Progenitor cell of endocrine pancreas (in vitro differentiated cells): ENCODE data around the gene STX5. TPM values are rescaled to one million over a fixed set of nuclear protein-coding genes. Genes with fewer than 3 reads are reported as not detected.
A peak's percentile ranks its signal among the peaks of the same experiment; 100 is the strongest.

Experiments used
- DNase-seq: peaks from one replicate; pipeline ENCODE4 v3.0.0; 2021; ENCODE audit warnings: low spot score; ENCODE audit not compliant: unreplicated experiment
- H3K27ac Mint-ChIP-seq: 2 replicates; pipeline ENCODE4 v1.8.0; 2021; ENCODE audit warnings: mild to moderate bottlenecking, moderate library complexity, mixed read lengths
- H3K27me3 Mint-ChIP-seq: 2 replicates; pipeline ENCODE4 v1.8.0; 2021; ENCODE audit warnings: mixed read lengths
- H3K36me3 Mint-ChIP-seq: 2 replicates; pipeline ENCODE4 v1.8.0; 2022; ENCODE audit warnings: mixed read lengths; ENCODE audit not compliant: insufficient read depth
- H3K4me1 Mint-ChIP-seq: 2 replicates; pipeline ENCODE4 v1.8.0; 2021; ENCODE audit warnings: low read depth, mixed read lengths
- H3K4me3 Mint-ChIP-seq: 2 replicates; pipeline ENCODE4 v1.8.0; 2021; ENCODE audit warnings: low read depth, mild to moderate bottlenecking, moderate library complexity, mixed read lengths
- H3K9me3 Mint-ChIP-seq: 2 replicates; pipeline ENCODE4 v1.8.0; 2021; ENCODE audit warnings: low read depth, mixed read lengths
- total RNA-seq: library from RNA; stranded (reverse); gene quantifications from 2 replicates; pipeline ENCODE4 v1.2.1, GENCODE V29; 2021
- TF ChIP-seq, protein P1 (sequence below): fragments of 200-600 bp; sonication (generic); IDR thresholded peaks from one replicate; pipeline ENCODE4 v1.5.0; 2021; ENCODE audit warnings: antibody characterized with exemption, mild to moderate bottlenecking; ENCODE audit not compliant: unreplicated experiment

Gene STX5
- total RNA-seq, 1 donor from 2014 or later: 45.3 TPM

DNA sequence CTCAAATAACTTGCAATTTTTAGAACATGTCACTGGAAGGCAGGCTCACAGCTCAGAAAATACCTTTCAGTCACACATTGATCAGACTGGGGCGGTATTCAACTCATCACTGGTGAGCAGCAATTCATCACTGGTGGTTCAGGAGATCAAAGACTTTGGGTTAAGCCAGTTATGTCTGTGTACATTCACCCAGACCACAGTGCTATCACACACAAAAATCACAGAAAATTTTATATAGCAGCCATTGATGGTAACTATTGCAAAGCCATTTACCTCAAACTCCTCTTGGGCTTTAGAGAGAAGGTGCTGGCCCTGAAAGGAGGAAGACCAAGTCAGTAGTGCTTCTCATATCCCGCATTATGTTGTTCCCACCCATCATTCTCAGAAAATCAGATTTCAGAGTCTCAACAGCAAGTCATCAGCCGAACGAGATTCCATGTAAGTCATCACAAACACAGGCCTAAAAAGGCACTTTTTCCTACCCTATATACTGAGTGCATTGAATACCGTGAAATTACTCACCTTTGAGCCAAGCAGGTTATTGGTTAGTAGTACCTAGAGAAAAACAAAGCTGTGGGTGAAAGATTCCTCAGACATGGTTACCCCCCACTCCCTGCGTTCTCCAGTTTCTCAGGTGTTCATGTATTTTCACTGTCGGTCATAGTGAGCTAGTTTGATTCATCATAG lies 21.6 kb upstream of the STX5 start:
- H3K9me3 Mint-ChIP-seq: no peaks in the 10 kb centered on the region
- peak overlapping the region; percentile 99 for H3K27ac Mint-ChIP-seq
- peaks cover 28% of the 10 kb centered on the region for H3K36me3 Mint-ChIP-seq
- H3K27me3 Mint-ChIP-seq: no peaks in the 10 kb centered on the region
- H3K4me3 Mint-ChIP-seq: peak overlapping the region; percentile 98
- H3K4me1 Mint-ChIP-seq: peaks cover 37% of the 10 kb centered on the region
- no peak for DNase-seq
- TF ChIP-seq, protein P1, sequence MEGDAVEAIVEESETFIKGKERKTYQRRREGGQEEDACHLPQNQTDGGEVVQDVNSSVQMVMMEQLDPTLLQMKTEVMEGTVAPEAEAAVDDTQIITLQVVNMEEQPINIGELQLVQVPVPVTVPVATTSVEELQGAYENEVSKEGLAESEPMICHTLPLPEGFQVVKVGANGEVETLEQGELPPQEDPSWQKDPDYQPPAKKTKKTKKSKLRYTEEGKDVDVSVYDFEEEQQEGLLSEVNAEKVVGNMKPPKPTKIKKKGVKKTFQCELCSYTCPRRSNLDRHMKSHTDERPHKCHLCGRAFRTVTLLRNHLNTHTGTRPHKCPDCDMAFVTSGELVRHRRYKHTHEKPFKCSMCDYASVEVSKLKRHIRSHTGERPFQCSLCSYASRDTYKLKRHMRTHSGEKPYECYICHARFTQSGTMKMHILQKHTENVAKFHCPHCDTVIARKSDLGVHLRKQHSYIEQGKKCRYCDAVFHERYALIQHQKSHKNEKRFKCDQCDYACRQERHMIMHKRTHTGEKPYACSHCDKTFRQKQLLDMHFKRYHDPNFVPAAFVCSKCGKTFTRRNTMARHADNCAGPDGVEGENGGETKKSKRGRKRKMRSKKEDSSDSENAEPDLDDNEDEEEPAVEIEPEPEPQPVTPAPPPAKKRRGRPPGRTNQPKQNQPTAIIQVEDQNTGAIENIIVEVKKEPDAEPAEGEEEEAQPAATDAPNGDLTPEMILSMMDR: no peak

DNA sequence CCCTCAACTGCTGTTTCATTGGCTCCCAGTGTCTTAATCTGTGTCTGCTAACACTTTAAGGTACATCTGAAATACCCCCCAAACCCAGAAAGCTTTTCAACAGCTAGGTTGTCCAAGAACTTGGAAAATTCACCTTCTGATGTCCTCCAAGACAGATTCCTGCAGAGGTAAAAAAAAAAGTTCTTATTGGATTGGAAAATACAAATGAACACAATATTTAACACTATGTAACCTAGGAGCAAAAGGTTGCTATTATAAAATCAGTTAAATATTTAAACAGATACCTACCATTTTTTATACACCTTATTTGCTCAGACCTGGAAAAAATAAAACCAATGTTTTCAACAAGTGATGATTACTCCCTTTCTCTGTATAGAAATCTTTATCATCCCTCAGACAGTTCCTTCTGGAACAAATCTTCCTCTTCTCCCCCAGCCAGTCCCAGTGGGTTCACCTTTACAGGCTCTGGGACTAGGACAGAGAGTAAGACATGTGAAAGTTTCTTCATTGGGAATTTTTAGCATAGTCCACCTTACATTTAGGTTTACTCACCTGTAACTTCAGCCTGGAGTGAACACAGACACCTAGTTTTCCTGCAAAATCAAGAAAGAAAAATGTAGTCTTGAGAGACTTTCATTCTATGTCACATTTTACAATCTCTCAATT lies 20.8 kb upstream of the STX5 start:
- H3K36me3 Mint-ChIP-seq: peaks cover 28% of the 10 kb centered on the region
- TF ChIP-seq, protein P1: no peak
- H3K4me1 Mint-ChIP-seq: peaks cover 29% of the 10 kb centered on the region
- H3K27me3 Mint-ChIP-seq: no peaks in the 10 kb centered on the region
- H3K27ac Mint-ChIP-seq: peak overlapping the region; percentile 99
- H3K9me3 Mint-ChIP-seq: no peaks in the 10 kb centered on the region
- peak overlapping the region; percentile 98 for H3K4me3 Mint-ChIP-seq
- DNase-seq: no peak

DNA sequence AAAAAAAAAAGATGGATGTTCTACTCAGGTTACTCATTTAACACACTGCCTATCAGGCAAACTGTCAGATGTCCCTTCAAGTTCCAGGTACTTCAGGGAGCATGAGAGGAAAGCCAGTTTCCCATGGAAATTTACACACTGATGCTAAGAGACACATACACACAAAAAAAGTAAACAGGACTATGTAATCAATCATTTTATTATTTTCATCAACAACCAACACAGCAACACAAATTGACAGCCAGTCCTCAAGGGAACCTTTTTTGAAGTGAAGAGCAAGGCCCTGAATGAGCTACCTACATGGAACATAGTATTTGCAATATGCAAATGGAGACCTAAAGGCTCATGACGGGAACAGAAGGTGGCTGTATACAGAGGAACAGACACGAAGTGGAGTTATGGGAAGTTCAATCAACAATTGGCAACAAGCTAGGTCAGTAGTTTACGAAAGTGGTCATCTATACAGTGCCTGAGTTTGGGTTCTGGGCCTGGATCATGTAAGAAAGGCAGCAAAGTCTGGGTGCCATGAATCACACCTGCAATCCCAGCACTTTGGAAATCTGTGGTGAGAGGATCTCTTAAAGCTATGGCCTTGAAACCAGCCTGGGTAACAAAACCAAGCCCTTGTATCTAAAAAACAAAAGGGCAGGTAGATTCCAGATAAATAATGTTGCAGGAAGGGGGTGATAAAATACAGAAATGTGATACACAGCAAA lies 20.1 kb upstream of the STX5 start:
- peak overlapping the region; percentile 7 for H3K4me3 Mint-ChIP-seq
- no peak for DNase-seq
- no peaks in the 10 kb centered on the region for H3K27me3 Mint-ChIP-seq
- peak overlapping the region; percentile 71 for H3K27ac Mint-ChIP-seq
- peaks cover 27% of the 10 kb centered on the region for H3K4me1 Mint-ChIP-seq
- H3K36me3 Mint-ChIP-seq: peaks cover 28% of the 10 kb centered on the region
- peaks cover 3% of the 10 kb centered on the region for H3K9me3 Mint-ChIP-seq
- TF ChIP-seq, protein P1: no peak

DNA sequence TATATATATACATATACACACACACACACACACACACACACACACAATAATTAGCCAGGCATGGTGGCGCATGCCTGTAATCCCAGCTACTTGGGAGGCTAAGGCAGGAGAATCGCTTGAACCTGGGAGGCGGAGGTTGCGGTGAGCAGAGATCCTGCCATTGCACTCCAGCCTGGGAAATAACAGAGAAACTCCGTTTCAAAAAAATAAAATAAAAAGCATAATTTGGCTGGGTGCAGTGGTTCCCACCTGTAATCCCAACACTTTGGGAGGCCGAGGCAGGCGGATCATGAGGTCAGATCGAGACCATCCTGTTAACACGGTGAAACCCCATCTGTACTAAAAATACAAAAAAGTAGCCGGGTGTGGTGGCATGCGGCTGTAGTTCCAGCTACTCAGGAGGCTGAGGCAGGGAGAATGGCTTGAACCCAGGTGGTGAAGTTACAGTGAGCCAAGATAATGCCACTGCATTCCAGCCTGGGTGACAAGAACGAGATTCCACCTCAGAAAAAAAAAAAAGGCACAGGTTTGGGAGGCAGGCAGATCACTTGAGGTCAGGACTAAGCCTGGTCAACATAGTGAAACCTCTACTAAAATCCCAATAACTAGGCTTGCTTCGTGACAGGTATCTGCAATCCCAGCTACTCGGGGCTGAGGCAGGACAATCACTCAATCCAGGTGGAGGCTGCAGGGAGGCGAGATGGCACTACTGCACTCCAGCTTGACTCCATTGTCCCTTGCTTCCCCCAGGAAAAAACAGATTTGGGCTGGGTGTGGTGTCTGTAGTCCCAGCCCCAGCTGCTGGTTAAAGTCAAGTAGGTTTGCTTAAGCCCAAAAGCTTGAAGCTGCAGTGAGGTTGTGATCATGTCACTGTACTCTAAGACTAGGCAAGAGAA lies 19.3 kb upstream of the STX5 start:
- H3K36me3 Mint-ChIP-seq: peaks cover 28% of the 10 kb centered on the region
- peak overlapping the region; percentile 7 for H3K4me3 Mint-ChIP-seq
- TF ChIP-seq, protein P1: no peak
- no peaks in the 10 kb centered on the region for H3K27me3 Mint-ChIP-seq
- peaks cover 27% of the 10 kb centered on the region for H3K4me1 Mint-ChIP-seq
- H3K9me3 Mint-ChIP-seq: peaks cover 3% of the 10 kb centered on the region
- DNase-seq: no peak
- peak overlapping the region; percentile 71 for H3K27ac Mint-ChIP-seq
